Neural progenitor cell (in vitro differentiated cells): ENCODE data around the gene GINS1. TPM values are rescaled to one million over a fixed set of nuclear protein-coding genes. Genes with fewer than 3 reads are reported as not detected.

Experiments used
- DNase-seq: peaks from one replicate; pipeline ENCODE4 v3.0.0-alpha.2; 2016; ENCODE audit warnings: low spot score
- H2AFZ ChIP-seq: fragments of 200-600 bp; sonication (generic); replicated peaks from 2 replicates; pipeline ENCODE4 v1.6.1; 2016; ENCODE audit warnings: antibody characterized with exemption
- H3F3A ChIP-seq: fragments of 200-600 bp; sonication (generic); 2 replicates; pipeline ENCODE4 v1.6.1; 2016; ENCODE audit warnings: antibody characterized with exemption, low read depth
- H3K27ac ChIP-seq: fragments of 200-600 bp; sonication (generic); 2 replicates; pipeline ENCODE4 v1.5.1; 2016; ENCODE audit warnings: mild to moderate bottlenecking
- H3K27me3 ChIP-seq: fragments of 200-600 bp; sonication (generic); 2 replicates; pipeline ENCODE4 v1.6.1; 2016; ENCODE audit warnings: mild to moderate bottlenecking, moderate library complexity
- H3K36me3 ChIP-seq: fragments of 200-600 bp; sonication (generic); 2 replicates; pipeline ENCODE4 v1.5.1; 2016
- H3K4me1 ChIP-seq: fragments of 200-600 bp; sonication (generic); 2 replicates; pipeline ENCODE4 v1.6.1; 2016; ENCODE audit warnings: mixed run types
- H3K4me2 ChIP-seq: fragments of 200-600 bp; sonication (generic); 2 replicates; pipeline ENCODE4 v1.6.1; 2016
- H3K4me3 ChIP-seq: fragments of 200-600 bp; sonication (generic); 2 replicates; pipeline ENCODE4 v1.5.1; 2016
- H3K79me2 ChIP-seq: fragments of 200-600 bp; sonication (generic); 2 replicates; pipeline ENCODE4 v1.6.1; 2016; ENCODE audit warnings: low read depth
- H3K9ac ChIP-seq: fragments of 200-600 bp; sonication (generic); 2 replicates; pipeline ENCODE4 v1.6.1; 2016
- H3K9me3 ChIP-seq: fragments of 200-600 bp; sonication (generic); 2 replicates; pipeline ENCODE4 v1.5.1; 2016; ENCODE audit warnings: low read depth
- H4K20me1 ChIP-seq: fragments of 200-600 bp; sonication (generic); 2 replicates; pipeline ENCODE4 v1.6.1; 2016; ENCODE audit warnings: low read depth
- H3K27ac Mint-ChIP-seq: 3 replicates; pipeline ENCODE4 v1.8.0; 2021; ENCODE audit warnings: mixed read lengths
- H3K27me3 Mint-ChIP-seq: 2 replicates; pipeline ENCODE4 v1.8.0; 2022; ENCODE audit warnings: low read depth, mild to moderate bottlenecking, inconsistent platforms, moderate library complexity, mixed read lengths; ENCODE audit not compliant: insufficient read depth
- H3K36me3 Mint-ChIP-seq: 3 replicates; pipeline ENCODE4 v1.8.0; 2021; ENCODE audit warnings: mixed read lengths
- H3K4me1 Mint-ChIP-seq: 3 replicates; pipeline ENCODE4 v1.8.0; 2021; ENCODE audit warnings: mixed read lengths
- H3K4me3 Mint-ChIP-seq: 3 replicates; pipeline ENCODE4 v1.8.0; 2021; ENCODE audit warnings: mild to moderate bottlenecking, moderate library complexity, mixed read lengths
- H3K9me3 Mint-ChIP-seq: 3 replicates; pipeline ENCODE4 v1.8.0; 2020; ENCODE audit warnings: mixed read lengths
- EZH2 ChIP-seq: fragments of 200-600 bp; sonication (generic); IDR thresholded peaks from 2 replicates; pipeline ENCODE4 v1.6.1; 2017; ENCODE audit warnings: antibody characterized with exemption, mild to moderate bottlenecking, moderate library complexity
- EZH2phosphoT487 ChIP-seq: fragments of 200-600 bp; sonication (generic); IDR thresholded peaks from 2 replicates; pipeline ENCODE4 v1.6.1; 2017; ENCODE audit warnings: antibody characterized with exemption
- total RNA-seq: library from RNA; depleted of rRNA; stranded (reverse); fragments of >200 nt; gene quantifications from 2 replicates; pipeline ENCODE4 v1.2.3, GENCODE V29; 2015; ENCODE audit warnings: low replicate concordance
- TF ChIP-seq, protein P1 (sequence below): fragments of 200-600 bp; sonication (generic); IDR thresholded peaks from 2 replicates; pipeline ENCODE4 v1.5.1; 2017; ENCODE audit warnings: antibody characterized with exemption, mild to moderate bottlenecking

GINS1 gene
- total RNA-seq, 1 donor from 2014 or later = 69.6 TPM

DNA sequence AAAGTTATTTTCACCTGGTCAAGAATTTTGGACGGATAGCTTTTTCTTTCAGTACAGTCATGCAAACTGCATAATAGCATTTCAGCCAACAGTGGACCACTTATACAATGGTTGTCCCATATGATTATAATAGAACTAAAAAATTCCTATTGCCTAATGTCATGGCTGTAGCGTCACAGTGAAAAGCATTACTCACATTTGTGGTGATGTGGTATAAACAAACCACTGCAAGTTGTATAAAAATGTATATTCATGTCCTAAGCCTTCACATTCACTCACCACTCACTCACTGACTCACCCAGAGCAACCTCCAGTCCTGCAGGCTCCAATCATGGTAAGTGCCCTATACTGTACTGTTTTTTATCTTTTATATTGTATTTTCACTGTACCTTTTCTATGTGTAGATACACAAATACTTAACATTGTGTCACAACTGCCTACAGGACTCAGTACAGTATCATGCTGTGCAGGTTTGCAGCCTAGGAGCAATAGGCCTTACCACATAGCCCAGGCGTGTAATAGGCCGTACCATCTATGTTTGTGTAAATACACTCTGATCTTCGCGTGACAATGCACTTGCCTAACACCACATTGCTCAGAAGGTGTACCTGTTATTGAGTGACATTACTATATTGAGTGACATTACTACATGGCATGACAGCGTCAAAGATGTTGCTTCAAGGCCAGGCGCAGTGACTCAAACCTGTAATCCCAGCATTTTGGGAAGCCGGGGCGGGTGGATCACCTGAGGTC lies 34.7 kb upstream of the GINS1 start:
- H3K27ac Mint-ChIP-seq = no peak overlapping the region

DNA sequence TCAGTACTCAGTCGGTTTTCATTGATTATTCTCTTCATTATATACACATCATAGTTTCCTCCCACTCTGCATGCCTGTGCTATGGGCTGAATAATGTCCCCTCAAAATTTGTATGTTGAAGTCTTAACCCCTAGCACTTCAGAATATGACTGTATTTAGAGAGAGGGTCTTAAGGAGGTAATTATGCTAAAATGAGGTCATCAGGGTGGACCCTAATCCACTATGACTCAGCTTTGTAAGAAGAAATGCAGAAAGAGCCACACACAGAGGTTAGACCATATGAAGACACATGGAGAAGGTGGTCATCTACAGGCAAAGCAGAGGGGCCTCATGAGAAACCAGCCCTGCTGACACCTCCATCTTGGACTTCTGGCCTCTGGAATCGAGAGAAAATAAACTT lies 32.6 kb upstream of the GINS1 start:
- peaks cover 48% of the 10 kb centered on the region for H3K9me3 Mint-ChIP-seq
- Histone ChIP-seq H4K20me1 (peaks cover 7% of the 10 kb centered on the region), H3K27ac (no peak overlapping the region), H3K4me3 (no peak overlapping the region), H3K27me3 (no peaks in the 10 kb centered on the region), H3F3A (no peaks in the 10 kb centered on the region), H3K9me3 (no peaks in the 10 kb centered on the region), H3K4me2 (no peak overlapping the region), H3K79me2 (peaks cover 80% of the 10 kb centered on the region), H3K4me1 (no peaks in the 10 kb centered on the region), H3K9ac (no peak overlapping the region), H3K36me3 (no peaks in the 10 kb centered on the region), H2AFZ (no peak overlapping the region)
- TF ChIP-seq, protein P1, sequence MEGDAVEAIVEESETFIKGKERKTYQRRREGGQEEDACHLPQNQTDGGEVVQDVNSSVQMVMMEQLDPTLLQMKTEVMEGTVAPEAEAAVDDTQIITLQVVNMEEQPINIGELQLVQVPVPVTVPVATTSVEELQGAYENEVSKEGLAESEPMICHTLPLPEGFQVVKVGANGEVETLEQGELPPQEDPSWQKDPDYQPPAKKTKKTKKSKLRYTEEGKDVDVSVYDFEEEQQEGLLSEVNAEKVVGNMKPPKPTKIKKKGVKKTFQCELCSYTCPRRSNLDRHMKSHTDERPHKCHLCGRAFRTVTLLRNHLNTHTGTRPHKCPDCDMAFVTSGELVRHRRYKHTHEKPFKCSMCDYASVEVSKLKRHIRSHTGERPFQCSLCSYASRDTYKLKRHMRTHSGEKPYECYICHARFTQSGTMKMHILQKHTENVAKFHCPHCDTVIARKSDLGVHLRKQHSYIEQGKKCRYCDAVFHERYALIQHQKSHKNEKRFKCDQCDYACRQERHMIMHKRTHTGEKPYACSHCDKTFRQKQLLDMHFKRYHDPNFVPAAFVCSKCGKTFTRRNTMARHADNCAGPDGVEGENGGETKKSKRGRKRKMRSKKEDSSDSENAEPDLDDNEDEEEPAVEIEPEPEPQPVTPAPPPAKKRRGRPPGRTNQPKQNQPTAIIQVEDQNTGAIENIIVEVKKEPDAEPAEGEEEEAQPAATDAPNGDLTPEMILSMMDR = no peak
- TF ChIP-seq EZH2 (no peak), EZH2phosphoT487 (no peak)
- H3K4me1 Mint-ChIP-seq = no peaks in the 10 kb centered on the region
- DNase-seq = no peak
- peaks cover 37% of the 10 kb centered on the region for H3K36me3 Mint-ChIP-seq
- H3K27ac Mint-ChIP-seq = no peak overlapping the region
- peaks cover 8% of the 10 kb centered on the region for H3K27me3 Mint-ChIP-seq
- no peak overlapping the region for H3K4me3 Mint-ChIP-seq

More for the DNA sequence above, 34.7 kb upstream of the GINS1 start:
- Histone ChIP-seq H3K79me2 (peaks cover 79% of the 10 kb centered on the region), H3K9me3 (no peaks in the 10 kb centered on the region), H3F3A (no peaks in the 10 kb centered on the region), H3K4me3 (no peak overlapping the region), H2AFZ (no peak overlapping the region), H3K36me3 (no peaks in the 10 kb centered on the region), H3K27me3 (no peaks in the 10 kb centered on the region), H3K27ac (no peak overlapping the region), H3K4me2 (no peak overlapping the region), H3K9ac (no peak overlapping the region), H3K4me1 (no peaks in the 10 kb centered on the region), H4K20me1 (no peaks in the 10 kb centered on the region)
- H3K4me1 Mint-ChIP-seq = no peaks in the 10 kb centered on the region
- H3K4me3 Mint-ChIP-seq = no peak overlapping the region
- no peak for TF ChIP-seq EZH2phosphoT487
- TF ChIP-seq EZH2 = no peak
- TF ChIP-seq, protein P1 = no peak
- peaks cover 6% of the 10 kb centered on the region for H3K27me3 Mint-ChIP-seq
- H3K36me3 Mint-ChIP-seq = peaks cover 31% of the 10 kb centered on the region
- H3K9me3 Mint-ChIP-seq = peaks cover 41% of the 10 kb centered on the region
- no peak for DNase-seq

DNA sequence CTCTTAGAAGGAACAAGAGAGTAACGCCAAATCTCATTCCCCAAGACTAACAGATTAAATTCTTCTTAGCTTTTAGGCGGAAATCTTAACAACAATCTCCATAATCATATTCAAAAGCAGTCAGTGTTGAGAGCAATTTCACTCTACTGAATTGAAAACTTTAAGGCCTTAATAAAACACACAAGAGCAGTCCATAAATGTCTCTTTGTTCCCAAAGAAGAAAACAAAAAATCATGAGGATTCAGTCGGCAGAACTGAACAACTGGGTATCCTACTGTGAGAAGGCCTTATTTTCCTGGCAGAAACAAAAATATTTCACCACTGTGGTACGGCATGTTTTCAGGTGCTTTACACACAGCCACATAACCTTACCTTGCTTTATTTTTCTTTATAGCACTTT lies 31.2 kb upstream of the GINS1 start:
- Histone ChIP-seq H3K27me3 (no peaks in the 10 kb centered on the region), H4K20me1 (peaks cover 17% of the 10 kb centered on the region), H3F3A (no peaks in the 10 kb centered on the region), H3K9ac (no peak overlapping the region), H3K4me1 (no peaks in the 10 kb centered on the region), H3K4me2 (no peak overlapping the region), H3K27ac (no peak overlapping the region), H2AFZ (no peak overlapping the region), H3K4me3 (no peak overlapping the region), H3K79me2 (peaks cover 81% of the 10 kb centered on the region), H3K9me3 (no peaks in the 10 kb centered on the region), H3K36me3 (no peaks in the 10 kb centered on the region)
- Mint-ChIP-seq H3K4me1 (no peaks in the 10 kb centered on the region), H3K27me3 (peaks cover 7% of the 10 kb centered on the region), H3K36me3 (peaks cover 49% of the 10 kb centered on the region), H3K27ac (no peak overlapping the region), H3K9me3 (peaks cover 48% of the 10 kb centered on the region), H3K4me3 (no peak overlapping the region)
- TF ChIP-seq, protein P1 = no peak
- no peak for TF ChIP-seq EZH2phosphoT487
- TF ChIP-seq EZH2 = no peak
- no peak for DNase-seq
